ENCODE measurements around the gene CACNA1A.
"Not testable (repeated sequence)": the region's sequence is repeated elsewhere in the genome, so short reads cannot be mapped to it uniquely, and the experiment has no call there.

The CACNA1A gene

DNA sequence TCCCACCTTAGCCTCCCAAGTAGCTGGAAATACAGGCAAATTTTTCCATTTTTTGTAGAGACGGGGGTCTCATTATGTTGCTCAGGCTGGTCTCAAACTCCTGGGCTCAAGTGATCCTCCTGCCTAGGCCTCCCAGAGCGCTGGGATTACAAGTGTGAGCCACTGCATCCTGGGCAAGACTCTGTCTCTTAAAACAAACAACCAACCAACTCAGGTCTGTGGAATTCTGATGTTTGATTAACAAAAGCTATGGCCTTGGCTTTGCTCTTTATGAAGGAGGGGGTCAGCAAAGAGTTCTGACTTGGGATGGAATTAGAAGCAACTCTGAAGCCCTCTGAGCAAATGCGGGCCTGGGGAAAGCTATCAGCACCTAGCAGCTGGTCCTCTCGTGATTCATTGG, 238.4 kb downstream of the CACNA1A start:
- DNase-seq, result no peak

GRCh38 chr19:13267131-13267530, 239.1 kb downstream of the CACNA1A start:
- DNase-seq, result no peak

- DNase-seq, result no peak
Observed at GRCh38 chr19:13262450-13262849, 243.8 kb downstream of the CACNA1A start.

GRCh38 chr19:13260883-13261653, 245.2 kb downstream of the CACNA1A start:
- no peak for DNase-seq

GRCh38 chr19:13256918-13257317, 249.4 kb downstream of the CACNA1A start:
- no peak for DNase-seq

- DNase-seq, result not testable (repeated sequence)
Observed at GRCh38 chr19:13256398-13256797, 249.9 kb downstream of the CACNA1A start.

- no peak for DNase-seq
Observed at GRCh38 chr19:13255719-13256059, 250.6 kb downstream of the CACNA1A start.

DNA sequence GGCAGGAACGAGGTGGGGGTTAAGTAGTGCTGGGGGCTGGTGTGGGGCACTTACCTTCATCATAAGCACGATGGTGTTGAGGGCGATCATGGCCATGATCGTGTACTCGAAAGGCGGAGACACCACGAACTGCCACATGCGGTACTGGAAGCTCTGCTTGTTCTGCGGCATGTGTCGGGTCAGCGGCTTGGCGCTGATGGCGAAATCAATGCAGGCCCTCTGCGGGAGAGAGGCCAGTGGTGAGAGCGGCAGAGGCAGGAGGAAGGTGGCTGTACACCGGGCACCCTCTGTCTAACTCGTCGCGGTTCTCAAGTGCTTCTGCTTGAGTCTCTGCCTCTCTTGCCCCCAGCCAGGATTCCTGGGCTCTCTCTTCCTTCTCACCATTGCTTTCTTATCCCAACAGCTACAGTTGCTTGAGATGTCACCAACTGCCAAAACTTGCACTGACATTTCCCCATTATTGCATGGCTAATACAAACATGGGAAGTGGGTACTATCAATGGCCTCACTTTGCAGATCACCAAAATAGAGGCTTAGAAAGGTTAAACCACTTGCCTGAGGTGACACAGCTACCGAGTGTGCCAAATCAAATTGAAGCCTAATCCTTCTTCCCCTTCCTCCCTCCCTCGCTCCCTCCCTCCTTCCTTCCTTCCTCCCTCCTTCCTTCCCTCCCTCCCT, 251.1 kb downstream of the CACNA1A start:
- no peak for DNase-seq

DNA sequence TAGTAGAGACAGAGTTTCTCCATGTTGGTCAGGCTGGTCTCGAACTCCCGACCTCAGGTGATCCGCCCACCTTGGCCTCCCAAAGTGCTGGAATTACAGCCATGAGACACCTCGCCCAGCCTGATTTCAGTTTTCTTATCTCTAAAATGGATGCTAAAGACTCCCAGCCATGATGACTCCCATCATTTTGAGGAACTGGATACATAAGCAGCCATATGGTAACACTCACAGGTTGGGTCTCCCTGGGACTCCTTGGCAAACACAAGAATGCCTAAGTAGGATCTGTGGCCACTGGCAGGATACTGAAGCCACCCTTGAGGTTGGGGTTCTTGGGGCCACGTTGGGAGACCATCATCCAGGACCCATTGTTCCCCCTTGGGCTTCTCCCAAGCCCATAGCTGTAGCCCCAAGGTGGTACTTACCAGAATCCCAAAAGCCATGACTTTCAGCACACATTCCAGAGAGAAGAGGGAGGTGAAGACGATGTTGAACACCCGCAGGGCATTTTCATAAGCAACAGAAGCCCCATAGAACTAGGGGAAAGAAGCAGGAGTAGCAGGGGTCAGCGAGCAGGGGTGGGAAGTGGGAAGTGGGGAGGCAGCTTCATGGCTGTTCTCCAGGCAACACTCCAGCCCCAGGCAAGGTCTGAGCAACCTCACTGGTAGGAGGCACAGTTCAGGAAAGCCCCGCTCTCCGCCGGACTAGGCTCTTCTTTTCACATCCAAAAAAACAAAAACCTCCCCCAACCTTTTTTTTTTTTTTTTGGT, 253.5 kb downstream of the CACNA1A start:
- no peak for DNase-seq

- no peak for DNase-seq
Observed at GRCh38 chr19:13244920-13245319, 261.4 kb downstream of the CACNA1A start.

GRCh38 chr19:13241231-13242104, 264.8 kb downstream of the CACNA1A start:
- no peak for DNase-seq

- DNase-seq, result no peak
Observed at GRCh38 chr19:13240312-13241022, 265.8 kb downstream of the CACNA1A start.

- no peak for DNase-seq
Observed at GRCh38 chr19:13238891-13239534, 267.3 kb downstream of the CACNA1A start.

- no peak for DNase-seq
Observed at GRCh38 chr19:13234518-13234917, 271.8 kb downstream of the CACNA1A start.

DNA sequence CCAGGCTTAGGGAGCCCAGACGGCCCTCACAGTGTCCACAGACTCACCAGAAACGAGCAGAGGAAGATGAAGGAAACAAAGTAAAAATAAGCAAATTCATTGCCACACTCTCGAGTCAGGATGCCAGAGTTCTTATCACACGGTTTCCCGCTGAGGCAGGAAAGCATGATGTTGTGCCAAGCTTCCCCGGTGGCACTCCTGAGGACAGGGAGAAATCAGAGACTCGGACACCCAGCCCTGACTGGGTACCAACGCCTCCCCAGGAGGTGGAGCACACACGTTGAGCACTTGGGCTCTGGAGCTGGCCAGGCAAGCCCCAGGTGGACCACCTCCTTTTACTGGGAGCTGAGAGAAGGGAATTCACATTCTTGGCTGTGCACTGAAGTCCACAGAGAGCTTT, 274.6 kb downstream of the CACNA1A start:
- DNase-seq, result no peak

DNA sequence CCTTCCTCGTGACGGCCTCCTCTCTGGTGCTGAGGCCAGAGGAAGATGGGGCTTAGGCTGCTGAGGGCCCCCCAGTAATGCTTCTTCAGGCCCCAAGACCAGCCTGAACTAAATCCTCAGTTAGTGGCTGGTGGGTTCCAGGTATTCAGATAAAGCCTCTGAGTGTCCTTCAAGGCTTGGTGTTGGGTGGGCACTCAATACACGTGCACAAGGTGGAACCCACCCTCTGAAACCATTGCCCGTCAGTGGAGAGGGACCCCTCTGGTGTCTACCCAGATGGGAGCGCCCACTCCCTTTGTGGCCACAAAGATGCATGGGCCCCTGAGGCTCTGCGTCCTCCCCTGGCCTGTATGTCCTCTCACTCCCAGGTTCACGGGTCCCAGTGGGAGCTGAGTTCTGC, 277.0 kb downstream of the CACNA1A start:
- no peak for DNase-seq

GRCh38 chr19:13228561-13228960, 277.7 kb downstream of the CACNA1A start:
- DNase-seq, result no peak

- DNase-seq, result no peak
Observed at GRCh38 chr19:13226983-13227382, 279.3 kb downstream of the CACNA1A start.

GRCh38 chr19:13225973-13226865, 280.1 kb downstream of the CACNA1A start:
- no peak for DNase-seq

GRCh38 chr19:13225085-13225484, 281.2 kb downstream of the CACNA1A start:
- DNase-seq, result no peak

DNA sequence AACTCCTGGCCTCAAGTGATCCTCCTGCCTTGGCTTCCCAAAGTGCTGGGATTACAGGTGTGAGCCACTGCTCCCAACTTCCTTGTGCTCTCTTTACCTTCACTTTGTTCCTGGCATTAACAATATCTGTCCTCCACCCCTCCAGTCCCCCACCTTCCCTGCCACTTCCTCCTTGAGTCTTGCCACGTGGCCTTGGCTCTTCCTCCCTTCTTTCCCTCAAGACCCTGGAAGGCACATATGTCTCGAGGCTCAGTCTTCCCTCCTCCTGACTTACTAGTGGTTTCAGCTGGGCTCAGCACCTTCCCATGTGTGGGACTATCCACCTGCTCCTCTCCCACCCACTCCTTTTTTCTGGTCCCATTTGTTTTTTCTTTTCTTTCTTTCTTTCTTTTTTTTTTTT, 285.4 kb downstream of the CACNA1A start:
- DNase-seq, result no peak
